Ovary (tissue), 9 donors: Measurements from ENCODE around the gene SIRT3. TPM values are rescaled to one million over a fixed set of nuclear protein-coding genes. Genes with fewer than 3 reads are reported as not detected.

Experiments used
- DNase-seq, 5 donors: peaks; one replicate each; pipeline ENCODE4 v3.0.0-alpha.2; 2019 to 2020
- H3K27ac ChIP-seq, 2 donors: fragments of 200-600 bp; one replicate each; pipeline versions ENCODE4 v1.5.1 to v1.8.0; 2019 to 2022
- H3K27me3 ChIP-seq: fragments of 200-600 bp; one replicate; pipeline ENCODE4 v1.8.0; 2022
- H3K36me3 ChIP-seq: fragments of 200-600 bp; sonication (generic); one replicate; pipeline ENCODE4 v1.5.1; 2019
- H3K4me1 ChIP-seq: one replicate; pipeline ENCODE4 v1.8.1; 2013; ENCODE audit warnings: mild to moderate bottlenecking, moderate library complexity; ENCODE audit not compliant: insufficient read depth
- H3K4me3 ChIP-seq: fragments of 200-600 bp; sonication (generic); one replicate; pipeline ENCODE4 v1.5.1; 2017
- H3K9me3 ChIP-seq, 2 donors: fragments of 200-600 bp in 1 of 2; sonication (generic) in 1 of 2; one replicate each; pipeline versions ENCODE4 v1.5.1 to v1.8.1; 2013 to 2019; ENCODE audit warnings: mild to moderate bottlenecking in 1 of 2, moderate library complexity in 1 of 2
- EP300 ChIP-seq: sonication (generic); formaldehyde crosslinking; IDR thresholded peaks from one replicate; pipeline ENCODE4 v1.6.1; 2017; ENCODE audit warnings: antibody characterized with exemption
- POLR2A ChIP-seq: fragments of 450-650 bp; IDR thresholded peaks from one replicate; pipeline ENCODE4 v1.6.1; 2017; ENCODE audit warnings: antibody characterized with exemption, mild to moderate bottlenecking, moderate library complexity
- WGBS, 3 donors: extraction: QIAGEN DNeasy Blood & Tissue Kit in 1 of 3; methylation state at CpG; one replicate each; pipeline versions ENCODE4 v1.1.5 to v1.1.7; 2013 to 2017; 5-methylcytosine and 5-hydroxymethylcytosine counted together
- intact Hi-C, 4 donors: fragments of 100-400 bp; cut with DNase I; formaldehyde crosslinking; loops; one replicate each; pipeline versions ENCODE4 v1.11.0 to v1.15.1; 2022 to 2023
- polyA plus RNA-seq, 2 donors: library from polyadenylated mRNA; stranded (reverse); fragments of 200-250 nt in 1 of 2; fragments of 350-450 nt in 1 of 2; fragmentation: Illumina TruSeq in 1 of 2; extraction: RNeasy Lipid Tissue Mini Kit (QIAGEN cat#74804) in 1 of 2; gene quantifications; one replicate each; pipeline ENCODE4 v1.2.3, GENCODE V29; 2013 to 2014
- total RNA-seq, 7 donors: library from RNA; depleted of rRNA in 2 of 7; stranded (reverse); fragments of >200 nt in 2 of 7; fragmentation: NEBNext Ultra II Directional in 3 of 7; extraction: Animal tissue kit (Norgen Biotek cat#: 25700) in 3 of 7; gene quantifications; one replicate each; pipeline versions ENCODE4 v1.1.0 to v1.2.4, GENCODE V29; 2016 to 2023
- TF ChIP-seq, protein P1 (sequence below), 3 donors: fragments of 450-650 bp in 2 of 3; fragments of 200-600 bp in 1 of 3; IDR thresholded peaks; one replicate each; pipeline versions ENCODE4 v1.5.1 to v1.8.0; 2016 to 2022; ENCODE audit warnings: antibody characterized with exemption in 3 of 3, mild to moderate bottlenecking in 1 of 3
- donor health status: DM: no; HTN: no; CAD: no; lungs with moderate emphysema.
- donor health status: DM: no; HTN: no; CAD: no.
- donor health status: Bipolar disorder and iron deficiency.
- donor health status: DM: yes; HTN: yes; CAD: no.
- donor health status: DM: no; HTN: no; CAD: no.
- donor health status: DM: yes; HTN: yes; CAD: no.

The SIRT3 gene
- total and polyA plus RNA-seq, 9 donors: 11.1 to 24.4 (median 21.5) TPM

GRCh38 chr11:284105-285020 is 48.2 kb upstream of the SIRT3 start:
- TF ChIP-seq, protein P1, sequence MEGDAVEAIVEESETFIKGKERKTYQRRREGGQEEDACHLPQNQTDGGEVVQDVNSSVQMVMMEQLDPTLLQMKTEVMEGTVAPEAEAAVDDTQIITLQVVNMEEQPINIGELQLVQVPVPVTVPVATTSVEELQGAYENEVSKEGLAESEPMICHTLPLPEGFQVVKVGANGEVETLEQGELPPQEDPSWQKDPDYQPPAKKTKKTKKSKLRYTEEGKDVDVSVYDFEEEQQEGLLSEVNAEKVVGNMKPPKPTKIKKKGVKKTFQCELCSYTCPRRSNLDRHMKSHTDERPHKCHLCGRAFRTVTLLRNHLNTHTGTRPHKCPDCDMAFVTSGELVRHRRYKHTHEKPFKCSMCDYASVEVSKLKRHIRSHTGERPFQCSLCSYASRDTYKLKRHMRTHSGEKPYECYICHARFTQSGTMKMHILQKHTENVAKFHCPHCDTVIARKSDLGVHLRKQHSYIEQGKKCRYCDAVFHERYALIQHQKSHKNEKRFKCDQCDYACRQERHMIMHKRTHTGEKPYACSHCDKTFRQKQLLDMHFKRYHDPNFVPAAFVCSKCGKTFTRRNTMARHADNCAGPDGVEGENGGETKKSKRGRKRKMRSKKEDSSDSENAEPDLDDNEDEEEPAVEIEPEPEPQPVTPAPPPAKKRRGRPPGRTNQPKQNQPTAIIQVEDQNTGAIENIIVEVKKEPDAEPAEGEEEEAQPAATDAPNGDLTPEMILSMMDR (IDR thresholded peaks at IDR 0.05): no peak
- no peak for TF ChIP-seq EP300
- TF ChIP-seq POLR2A: no peak
- Histone ChIP-seq H3K27ac (no peak overlapping the region), H3K27me3 (peaks cover 5% of the 10 kb centered on the region), H3K4me1 (peaks cover 3% of the 10 kb centered on the region), H3K4me3 (no peak overlapping the region), H3K9me3 (no peaks in the 10 kb centered on the region), H3K36me3 (no peaks in the 10 kb centered on the region)
- peak in 2 of 5 donors; percentile 18 to 34 for DNase-seq
- WGBS, 3 donors: 59 to 73% (median 72%) methylated on average over 19 to 24 of the region's 24 CpGs
- intact Hi-C loops: loop anchor here in 1 of 4 donors (5.0 kb wide), 1 partner anchor 37 kb away; no protein-coding TSS in a partner anchor

DNA sequence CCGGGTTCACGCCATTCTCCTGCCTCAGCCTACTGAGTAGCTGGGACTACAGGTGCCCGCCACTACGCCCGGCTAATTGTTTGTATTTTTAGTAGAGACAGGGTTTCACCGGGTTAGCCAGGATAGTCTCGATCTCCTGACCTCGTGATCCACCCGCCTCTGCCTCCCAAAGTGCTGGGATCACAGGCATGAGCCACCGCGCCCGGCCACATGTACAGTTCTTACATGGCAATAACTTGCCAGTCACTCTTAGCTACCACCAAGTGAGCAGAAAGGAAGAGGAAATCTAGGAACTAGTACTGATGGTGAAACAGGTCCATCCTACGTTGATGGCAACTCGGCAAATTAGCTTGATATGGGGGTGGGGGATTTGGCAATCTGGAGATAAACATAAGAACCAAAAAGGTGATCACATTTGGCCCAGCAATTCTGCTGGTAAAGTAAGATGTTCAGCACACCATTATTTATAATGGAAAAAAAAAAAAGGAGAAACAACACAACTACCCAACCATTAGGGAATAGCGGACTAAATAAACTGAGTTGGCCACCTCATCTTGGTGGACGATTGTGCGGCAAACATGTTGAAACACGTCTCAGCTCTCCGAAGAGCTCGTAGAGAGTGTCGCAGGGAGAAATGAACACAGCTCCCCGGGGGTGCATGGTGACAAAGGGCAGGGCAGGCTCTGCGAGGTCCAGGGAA is 47.4 kb upstream of the SIRT3 start:
- intact Hi-C loops: loop anchor here in 1 of 4 donors (5.0 kb wide), 1 partner anchor 36 kb away; no protein-coding TSS in a partner anchor
- TF ChIP-seq EP300: no peak
- TF ChIP-seq POLR2A: no peak
- TF ChIP-seq, protein P1 (IDR thresholded peaks at IDR 0.05): no peak
- Histone ChIP-seq H3K4me1 (peaks cover 3% of the 10 kb centered on the region), H3K27me3 (peaks cover 5% of the 10 kb centered on the region), H3K9me3 (no peaks in the 10 kb centered on the region), H3K36me3 (no peaks in the 10 kb centered on the region), H3K4me3 (no peak overlapping the region), H3K27ac (no peak overlapping the region)
- no peak for DNase-seq
- WGBS, 3 donors: 81 to 84% (median 84%) methylated on average over 23 of the region's 23 CpGs

GRCh38 chr11:282630-283360 is 46.7 kb upstream of the SIRT3 start:
- no peak overlapping the region for H3K4me3 ChIP-seq
- H3K4me1 ChIP-seq: peaks cover 3% of the 10 kb centered on the region
- no peaks in the 10 kb centered on the region for H3K36me3 ChIP-seq
- peaks cover 5% of the 10 kb centered on the region for H3K27me3 ChIP-seq
- H3K27ac ChIP-seq: no peak overlapping the region
- intact Hi-C loops: loop anchor here in 1 of 4 donors (5.0 kb wide), 1 partner anchor 35 kb away; no protein-coding TSS in a partner anchor
- 34 to 46% (median 44%) methylated on average over 13 of the region's 13 CpGs for WGBS, 3 donors
- no peaks in the 10 kb centered on the region for H3K9me3 ChIP-seq
- TF ChIP-seq EP300 (no peak), POLR2A (no peak)
- TF ChIP-seq, protein P1 (IDR thresholded peaks at IDR 0.05): no peak
- DNase-seq: no peak

- WGBS, 3 donors: 54 to 62% (median 57%) methylated on average over 4 of the region's 4 CpGs
- intact Hi-C loops: loop anchor here in 1 of 4 donors (5.0 kb wide), 1 partner anchor 35 kb away; no protein-coding TSS in a partner anchor
Measured at GRCh38 chr11:282171-282570, 46.0 kb upstream of the SIRT3 start.

More at GRCh38 chr11:282171-282570, 46.0 kb upstream of the SIRT3 start:
- TF ChIP-seq POLR2A: no peak
- TF ChIP-seq, protein P1 (IDR thresholded peaks at IDR 0.05): no peak
- no peak for TF ChIP-seq EP300
- Histone ChIP-seq H3K27me3 (peaks cover 5% of the 10 kb centered on the region), H3K36me3 (no peaks in the 10 kb centered on the region), H3K27ac (no peak overlapping the region), H3K4me3 (no peak overlapping the region), H3K9me3 (no peaks in the 10 kb centered on the region), H3K4me1 (peaks cover 3% of the 10 kb centered on the region)
- peak in 1 of 5 donors; percentile 19 for DNase-seq
